Left ventricle myocardium inferior (tissue), 1 donor: ENCODE results near the gene RHOA. TPM values are rescaled to one million over a fixed set of nuclear protein-coding genes. Genes with fewer than 3 reads are reported as not detected.

Source experiments
- DNase-seq: peaks from one replicate; pipeline ENCODE4 v3.0.0-alpha.2; 2020
- H3K27ac ChIP-seq: fragments of 200-600 bp; replicated peaks from 2 replicates; pipeline ENCODE4 v1.8.0; 2021
- H3K27me3 ChIP-seq: fragments of 200-600 bp; 2 replicates; pipeline ENCODE4 v1.8.0; 2021; ENCODE audit warnings: low read depth
- H3K36me3 ChIP-seq: fragments of 200-600 bp; 2 replicates; pipeline ENCODE4 v1.8.0; 2021
- H3K4me1 ChIP-seq: fragments of 200-600 bp; 2 replicates; pipeline ENCODE4 v1.8.0; 2021
- H3K4me3 ChIP-seq: fragments of 200-600 bp; 2 replicates; pipeline ENCODE4 v1.8.0; 2021; ENCODE audit warnings: mild to moderate bottlenecking, moderate library complexity
- H3K9me3 ChIP-seq: fragments of 200-600 bp; replicated peaks from 2 replicates; pipeline ENCODE4 v1.8.0; 2021
- intact Hi-C: fragments of 100-400 bp; cut with micrococcal nuclease; formaldehyde crosslinking; loops from one replicate; pipeline ENCODE4 v1.11.0; 2022
- total RNA-seq: library from RNA; stranded (reverse); fragmentation: NEBNext Ultra II Directional; extraction: Animal tissue kit (Norgen Biotek cat#: 25700); gene quantifications from one replicate; pipeline ENCODE4 v1.2.1, GENCODE V29; 2021
- TF ChIP-seq, protein P1 (sequence below): fragments of 200-600 bp; IDR thresholded peaks from 2 replicates; pipeline ENCODE4 v1.8.0; 2021; ENCODE audit warnings: antibody characterized with exemption, mild to moderate bottlenecking, borderline replicate concordance
- donor health status: DM: no; HTN: yes; CAD: no; lungs with severe emphysema.

The RHOA gene
- total RNA-seq, 1 donor from 2014 or later = 247 TPM

DNA sequence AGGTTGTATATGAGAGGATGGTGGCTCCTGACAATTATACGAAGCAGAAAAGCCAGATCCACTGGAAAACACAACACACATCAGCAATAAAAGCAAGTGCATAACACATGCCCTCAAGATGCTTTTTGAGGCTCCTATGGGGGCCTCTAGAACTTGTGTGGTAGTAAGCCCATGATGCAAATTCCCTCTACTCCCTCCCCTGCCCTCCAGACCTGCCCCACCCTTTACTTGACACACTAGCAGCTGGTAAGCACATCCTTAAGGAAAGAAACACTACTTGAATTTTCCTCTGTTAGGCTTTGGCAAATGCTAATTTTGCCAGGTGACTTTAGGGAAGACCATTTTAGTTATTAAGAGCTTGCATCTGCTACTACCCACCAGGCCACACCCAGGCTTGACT lies 101.1 kb downstream of the RHOA start:
- DNase-seq = no peak
- Histone ChIP-seq H3K4me3 (no peak overlapping the region), H3K27ac (no peak overlapping the region), H3K27me3 (no peaks in the 10 kb centered on the region), H3K9me3 (no peaks in the 10 kb centered on the region), H3K36me3 (peaks cover 78% of the 10 kb centered on the region), H3K4me1 (peaks cover 8% of the 10 kb centered on the region)
- TF ChIP-seq, protein P1, sequence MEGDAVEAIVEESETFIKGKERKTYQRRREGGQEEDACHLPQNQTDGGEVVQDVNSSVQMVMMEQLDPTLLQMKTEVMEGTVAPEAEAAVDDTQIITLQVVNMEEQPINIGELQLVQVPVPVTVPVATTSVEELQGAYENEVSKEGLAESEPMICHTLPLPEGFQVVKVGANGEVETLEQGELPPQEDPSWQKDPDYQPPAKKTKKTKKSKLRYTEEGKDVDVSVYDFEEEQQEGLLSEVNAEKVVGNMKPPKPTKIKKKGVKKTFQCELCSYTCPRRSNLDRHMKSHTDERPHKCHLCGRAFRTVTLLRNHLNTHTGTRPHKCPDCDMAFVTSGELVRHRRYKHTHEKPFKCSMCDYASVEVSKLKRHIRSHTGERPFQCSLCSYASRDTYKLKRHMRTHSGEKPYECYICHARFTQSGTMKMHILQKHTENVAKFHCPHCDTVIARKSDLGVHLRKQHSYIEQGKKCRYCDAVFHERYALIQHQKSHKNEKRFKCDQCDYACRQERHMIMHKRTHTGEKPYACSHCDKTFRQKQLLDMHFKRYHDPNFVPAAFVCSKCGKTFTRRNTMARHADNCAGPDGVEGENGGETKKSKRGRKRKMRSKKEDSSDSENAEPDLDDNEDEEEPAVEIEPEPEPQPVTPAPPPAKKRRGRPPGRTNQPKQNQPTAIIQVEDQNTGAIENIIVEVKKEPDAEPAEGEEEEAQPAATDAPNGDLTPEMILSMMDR = no peak
- intact Hi-C loops = no loop called here

Other genes with a start within 250 kb of the RHOA start
- 11.9 TPM for gene CCDC71, start 245.6 kb downstream of the RHOA start, total RNA-seq
- gene KLHDC8B, start 240.4 kb downstream of the RHOA start, total RNA-seq = 92.5 TPM
- gene C3orf62, start 134.7 kb downstream of the RHOA start, total RNA-seq = 2.8 TPM
- gene USP4, start 71.9 kb downstream of the RHOA start, total RNA-seq = 37.3 TPM
- gene GPX1, start 53.6 kb downstream of the RHOA start, total RNA-seq = 115 TPM
- 17.7 TPM for gene TCTA, start 447 bp upstream of the RHOA start, total RNA-seq
- gene AMT, start 10.5 kb upstream of the RHOA start, total RNA-seq = 29.0 TPM
- gene NICN1, start 17.3 kb upstream of the RHOA start, total RNA-seq = 19.4 TPM
- gene DAG1, start 58.3 kb upstream of the RHOA start, total RNA-seq = 117 TPM
- gene BSN, start 142.5 kb upstream of the RHOA start, total RNA-seq = 0.55 TPM